GM12878 (cell line): Measurements from ENCODE around the gene FNDC3B. TPM values are rescaled to one million over a fixed set of nuclear protein-coding genes. Genes with fewer than 3 reads are reported as not detected.

Source experiments
- ATAC-seq: fragments of 200-7000 bp; cut with Tn5 transposase; 3 replicates; pipeline ENCODE4 v1.9.1; 2020; ENCODE audit warnings: mild to moderate bottlenecking, moderate library complexity
- BruUV-seq: library from RNA; stranded (reverse); fragments of 400-500 nt; replicated peaks from 2 replicates; lab custom pipeline; 2021; lab: Mats Ljungman, UMichigan
- CTCF ChIA-PET: fragments of 300-600 bp; sonication (Branson Sonifier 250); formaldehyde crosslinking; extraction: SDS; loops from one replicate; lab custom pipeline; 2021; ENCODE audit warnings: inconsistent platforms; lab: Yijun Ruan, JAX
- POLR2A ChIA-PET: fragments of 350-600 bp; formaldehyde crosslinking; extraction: SDS; loops from one replicate; lab custom pipeline; 2021; ENCODE audit warnings: inconsistent platforms; lab: Charles Lee
- RAD21 ChIA-PET: fragments of 300-600 bp; sonication (Branson Sonifier 250); formaldehyde crosslinking; loops from one replicate; lab custom pipeline; 2023; ENCODE audit warnings: antibody characterized with exemption; ENCODE audit not compliant: unreplicated experiment; lab: Charles Lee
- SMC1A ChIA-PET: fragments of 300-600 bp; sonication (Branson Sonifier 250); formaldehyde crosslinking; loops from one replicate; lab custom pipeline; 2023; ENCODE audit not compliant: unreplicated experiment, uncharacterized antibody; lab: Charles Lee
- DNase-seq: peaks from one replicate; pipeline ENCODE4 v3.0.0-alpha.2; 2011; ENCODE audit warnings: low read depth, low spot score
- FAIRE-seq: peaks from 3 replicates; lab custom pipeline; 2011; peaks lifted over from hg19 to GRCh38; lab: Jason Lieb, UNC
- H2AFZ ChIP-seq: 2 replicates; pipeline ENCODE4 v1.6.0; 2011; ENCODE audit warnings: low read depth, low read length, control low read depth; ENCODE audit not compliant: control insufficient read depth
- H3K27ac ChIP-seq: 2 replicates; pipeline ENCODE4 v1.5.1; 2011; ENCODE audit warnings: control low read depth; ENCODE audit not compliant: control insufficient read depth, insufficient read depth
- H3K27me3 ChIP-seq, 2 experiments: replicated peaks in 1 of 2; 2 replicates each; pipeline versions ENCODE4 v1.6.0 to v1.6.1; 2011; ENCODE audit warnings: low read length in 1 of 2; ENCODE audit not compliant: control insufficient read depth in 2 of 2, insufficient read depth in 2 of 2
- H3K36me3 ChIP-seq, 2 experiments: 2 replicates each; pipeline ENCODE4 v1.5.1; 2011; ENCODE audit warnings: low read length in 1 of 2; ENCODE audit not compliant: control insufficient read depth in 2 of 2, insufficient read depth in 2 of 2
- H3K4me1 ChIP-seq: 2 replicates; pipeline ENCODE4 v1.6.1; 2011; ENCODE audit warnings: mild to moderate bottlenecking, low read length, moderate library complexity, mixed read lengths; ENCODE audit not compliant: control insufficient read depth, insufficient read depth
- H3K4me2 ChIP-seq: 2 replicates; pipeline ENCODE4 v1.6.0; 2011; ENCODE audit warnings: control low read depth; ENCODE audit not compliant: control insufficient read depth, insufficient read depth
- H3K4me3 ChIP-seq: fragments of 200-600 bp; sonication (generic); 2 replicates; pipeline ENCODE4 v1.5.1; 2016
- H3K79me2 ChIP-seq: 2 replicates; pipeline ENCODE4 v1.6.0; 2011; ENCODE audit warnings: low read length; ENCODE audit not compliant: control insufficient read depth, insufficient read depth
- H3K9ac ChIP-seq: 2 replicates; pipeline ENCODE4 v1.8.0; 2011; ENCODE audit warnings: low read length, control low read depth, mixed read lengths; ENCODE audit not compliant: control insufficient read depth, insufficient read depth
- H3K9me3 ChIP-seq: replicated peaks from 3 replicates; pipeline ENCODE4 v1.5.1; 2011; ENCODE audit warnings: mild to moderate bottlenecking, low read length; ENCODE audit not compliant: control insufficient read depth, insufficient read depth
- H4K20me1 ChIP-seq: 2 replicates; pipeline ENCODE4 v1.6.0; 2011; ENCODE audit not compliant: control insufficient read depth, insufficient read depth
- CHD2 ChIP-seq: IDR thresholded peaks from 2 replicates; pipeline ENCODE4 v1.6.1; 2011; ENCODE audit warnings: low read depth, low read length, improper control_type of control experiment, borderline replicate concordance
- ZNF207 ChIP-seq: fragments of 450-650 bp; IDR thresholded peaks from 2 replicates; pipeline ENCODE4 v1.6.1; 2014; ENCODE audit warnings: antibody characterized with exemption, mild to moderate bottlenecking, borderline replicate concordance
- ZNF274 ChIP-seq: IDR thresholded peaks from one replicate; pipeline ENCODE4 v1.8.0; 2011; ENCODE audit not compliant: insufficient read length, insufficient read depth
- WGBS: methylation state at CpG from one replicate; pipeline ENCODE4 v1.1.6; 2016; ENCODE audit warnings: low lambda C conversion rate; ENCODE audit not compliant: insufficient replicate concordance, insufficient coverage; ENCODE audit errors: missing lambda C conversion rate; 5-methylcytosine and 5-hydroxymethylcytosine counted together
- in situ Hi-C: fragments of 300-500 bp; cut with MboI; formaldehyde crosslinking; loops from 9 replicates; pipeline ENCODE4 v1.14.3; 2018; ENCODE audit warnings: mixed read lengths
- intact Hi-C: fragments of 100-400 bp; cut with micrococcal nuclease; formaldehyde crosslinking; loops from one replicate; pipeline ENCODE4 v1.14.2; 2022; ENCODE audit not compliant: unreplicated experiment
- polyA plus RNA-seq, 11 experiments: library from polyadenylated mRNA; depleted of rRNA in 4 of 11; unstranded in 6 of 11; stranded (reverse) in 5 of 11; fragments of >200 nt; fragmentation: Nextera tagmentation in 4 of 11; fragmentation: Illumina TruSeq in 1 of 11; extraction: Ambion mirVana in 4 of 11; extraction: Trizol in 1 of 11; gene quantifications; 1 replicate in 1 of 11; 2 replicates in 10 of 11; pipeline versions ENCODE4 v1.2.1 to v1.2.3, GENCODE V29; 2011 to 2016; ENCODE audit warnings: inconsistent platforms in 2 of 11, missing spikeins in 2 of 11, low read depth in 1 of 11
- total RNA-seq, 4 experiments: library from RNA; depleted of rRNA in 3 of 4; stranded (reverse); fragments of >200 nt in 3 of 4; fragmentation: Illumina TruSeq in 1 of 4; extraction: Trizol in 1 of 4; gene quantifications; 2 replicates each; pipeline versions ENCODE4 v1.2.1 to v1.2.3, GENCODE V29; 2013 to 2021
- TF ChIP-seq, protein P1 (sequence below): IDR thresholded peaks from 2 replicates; pipeline ENCODE4 v1.6.1; 2012; ENCODE audit warnings: mild to moderate bottlenecking, low read depth, low read length

Gene FNDC3B
- total and polyA plus RNA-seq, 10 of the 15 experiments (the other 5 are each of a cell fraction or from before 2014, with no cell fraction given) = 7.9 to 35.0 (median 18.5) TPM

DNA sequence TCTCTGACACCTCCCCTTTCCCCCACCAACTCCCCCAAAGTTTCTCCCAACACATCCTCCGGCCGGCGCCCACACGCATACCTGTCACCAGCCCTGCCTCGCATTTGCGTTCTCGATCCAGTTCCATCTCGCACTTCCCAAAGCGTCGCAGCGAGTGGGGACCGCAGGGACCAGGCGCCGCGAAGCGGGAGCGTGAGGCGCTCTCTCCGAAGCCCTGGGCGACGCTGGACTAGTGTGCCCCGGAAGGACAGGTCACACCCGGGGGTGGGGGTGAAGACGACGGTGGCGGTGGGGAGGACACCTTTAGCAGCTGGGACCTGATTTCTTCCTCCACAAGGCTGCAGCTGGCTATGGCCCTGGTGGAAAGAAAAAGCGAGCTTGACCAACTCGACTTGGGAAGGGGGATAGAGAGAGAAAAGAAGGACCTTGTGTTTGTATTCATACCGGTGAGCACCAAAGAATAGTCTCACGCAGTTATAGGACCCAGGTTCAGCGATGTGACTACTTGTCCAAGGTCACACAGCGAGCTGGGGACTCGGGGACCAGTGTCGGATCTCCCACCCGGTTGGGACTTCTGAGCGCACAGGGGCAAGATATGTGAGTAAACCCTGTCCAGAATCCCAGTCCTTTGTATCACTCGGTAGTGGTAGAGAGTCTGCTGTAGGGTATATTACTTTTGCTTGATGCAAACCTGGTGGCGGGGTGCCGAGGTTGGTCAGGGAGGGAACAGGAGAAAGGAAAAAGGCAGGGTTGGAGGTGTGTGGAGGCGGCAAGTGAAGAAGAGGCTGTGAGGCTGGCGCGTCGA, 409.5 kb downstream of the FNDC3B start:
- DNase-seq (no peak), FAIRE-seq (no peak), ATAC-seq (no peak)
- Histone ChIP-seq H3K4me3 (no peak overlapping the region), H3K36me3 (no peaks in the 10 kb centered on the region), H3K4me2 (no peak overlapping the region), H3K27me3 (peaks cover 18 to 25% of the 10 kb centered on the region in 2 experiments), H3K9ac (no peak overlapping the region), H2AFZ (no peak overlapping the region), H3K9me3 (no peaks in the 10 kb centered on the region; the same call in 2 of the 3 replicates), H3K79me2 (no peaks in the 10 kb centered on the region), H4K20me1 (no peaks in the 10 kb centered on the region), H3K4me1 (no peaks in the 10 kb centered on the region), H3K27ac (no peak overlapping the region)
- CTCF ChIA-PET = no interaction called here
- intact Hi-C loops (no loop called here), in situ Hi-C loops (no loop called here)
- TF ChIP-seq CHD2 (no peak), ZNF207 (no peak)
- 51% methylated on average over 41 of the region's 43 CpGs for WGBS
- RAD21 ChIA-PET = no interaction called here
- SMC1A ChIA-PET = no interaction called here
- POLR2A ChIA-PET = no interaction called here
- BruUV-seq = no TSS peak

DNA sequence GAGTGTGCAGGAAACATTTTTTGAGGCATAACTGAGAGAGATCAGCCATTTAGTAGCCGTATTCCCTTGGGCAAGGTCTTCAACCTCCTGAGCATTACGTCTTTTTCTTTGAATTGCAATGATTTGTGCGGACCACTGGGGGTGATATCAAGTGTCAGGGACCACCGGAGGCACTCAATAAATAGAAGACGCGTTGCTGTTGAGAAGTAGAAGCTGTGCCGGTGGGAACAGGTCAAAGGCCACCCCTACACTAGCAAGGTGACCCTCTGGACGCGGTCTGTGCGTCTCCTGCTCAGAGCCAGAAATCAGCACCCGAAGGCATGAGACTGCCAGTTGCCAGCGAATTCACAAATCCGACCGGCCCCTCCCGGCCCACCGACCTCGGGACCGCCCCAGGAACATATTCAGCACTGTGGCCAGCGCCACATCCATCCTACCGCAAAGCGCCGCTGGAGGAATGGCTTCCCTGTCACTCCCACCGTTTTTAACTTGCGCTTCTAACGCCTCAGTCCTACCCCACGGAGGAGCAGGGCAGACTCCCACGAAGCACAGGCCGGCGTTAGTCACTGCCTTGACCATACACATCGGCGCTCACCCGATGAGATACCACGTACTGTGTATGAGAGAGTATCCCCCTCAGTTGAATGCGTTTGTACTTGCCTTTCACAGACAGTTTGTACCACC, 410.2 kb downstream of the FNDC3B start:
- FAIRE-seq = no peak
- CTCF ChIA-PET = no interaction called here
- WGBS = 46% methylated on average over 34 of the region's 34 CpGs

More for the DNA sequence above, 410.2 kb downstream of the FNDC3B start:
- no TSS peak for BruUV-seq
- Histone ChIP-seq H4K20me1 (no peaks in the 10 kb centered on the region), H3K4me3 (no peak overlapping the region), H3K9me3 (no peaks in the 10 kb centered on the region; the same call in 2 of the 3 replicates), H3K4me1 (no peaks in the 10 kb centered on the region), H3K9ac (no peak overlapping the region), H3K27me3 (peaks cover 18 to 25% of the 10 kb centered on the region in 2 experiments), H3K27ac (no peak overlapping the region), H3K36me3 (no peaks in the 10 kb centered on the region), H3K4me2 (no peak overlapping the region), H3K79me2 (no peaks in the 10 kb centered on the region), H2AFZ (no peak overlapping the region)
- ChIA-PET POLR2A (no interaction called here), RAD21 (no interaction called here), SMC1A (interaction anchor here (0.7 kb wide), 1 partner anchor 523 kb away, joined by 3 read pairs; no protein-coding TSS in a partner anchor)
- TF ChIP-seq, protein P1, sequence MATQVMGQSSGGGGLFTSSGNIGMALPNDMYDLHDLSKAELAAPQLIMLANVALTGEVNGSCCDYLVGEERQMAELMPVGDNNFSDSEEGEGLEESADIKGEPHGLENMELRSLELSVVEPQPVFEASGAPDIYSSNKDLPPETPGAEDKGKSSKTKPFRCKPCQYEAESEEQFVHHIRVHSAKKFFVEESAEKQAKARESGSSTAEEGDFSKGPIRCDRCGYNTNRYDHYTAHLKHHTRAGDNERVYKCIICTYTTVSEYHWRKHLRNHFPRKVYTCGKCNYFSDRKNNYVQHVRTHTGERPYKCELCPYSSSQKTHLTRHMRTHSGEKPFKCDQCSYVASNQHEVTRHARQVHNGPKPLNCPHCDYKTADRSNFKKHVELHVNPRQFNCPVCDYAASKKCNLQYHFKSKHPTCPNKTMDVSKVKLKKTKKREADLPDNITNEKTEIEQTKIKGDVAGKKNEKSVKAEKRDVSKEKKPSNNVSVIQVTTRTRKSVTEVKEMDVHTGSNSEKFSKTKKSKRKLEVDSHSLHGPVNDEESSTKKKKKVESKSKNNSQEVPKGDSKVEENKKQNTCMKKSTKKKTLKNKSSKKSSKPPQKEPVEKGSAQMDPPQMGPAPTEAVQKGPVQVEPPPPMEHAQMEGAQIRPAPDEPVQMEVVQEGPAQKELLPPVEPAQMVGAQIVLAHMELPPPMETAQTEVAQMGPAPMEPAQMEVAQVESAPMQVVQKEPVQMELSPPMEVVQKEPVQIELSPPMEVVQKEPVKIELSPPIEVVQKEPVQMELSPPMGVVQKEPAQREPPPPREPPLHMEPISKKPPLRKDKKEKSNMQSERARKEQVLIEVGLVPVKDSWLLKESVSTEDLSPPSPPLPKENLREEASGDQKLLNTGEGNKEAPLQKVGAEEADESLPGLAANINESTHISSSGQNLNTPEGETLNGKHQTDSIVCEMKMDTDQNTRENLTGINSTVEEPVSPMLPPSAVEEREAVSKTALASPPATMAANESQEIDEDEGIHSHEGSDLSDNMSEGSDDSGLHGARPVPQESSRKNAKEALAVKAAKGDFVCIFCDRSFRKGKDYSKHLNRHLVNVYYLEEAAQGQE = peak; percentile 84; the same call in 1 of the 2 replicates
- TF ChIP-seq ZNF274 = no peak
- in situ Hi-C loops = no loop called here
- DNase-seq = no peak
- no peak for ATAC-seq
- intact Hi-C loops = no loop called here
